Mesodermal cell (in vitro differentiated cells): Measurements from ENCODE around the gene RGR.

ENCODE experiments used
- H3K27ac ChIP-seq: 2 replicates; pipeline ENCODE4 v1.7.0; 2013; ENCODE audit warnings: mild to moderate bottlenecking, low read depth, low read length, moderate library complexity; ENCODE audit not compliant: severe bottlenecking
- H3K36me3 ChIP-seq: 2 replicates; pipeline ENCODE4 v1.7.1; 2013; ENCODE audit warnings: mild to moderate bottlenecking, low read length, moderate library complexity; ENCODE audit not compliant: control insufficient read depth, insufficient read depth
- H3K4me1 ChIP-seq: one replicate; pipeline ENCODE4 v1.7.1; 2013; ENCODE audit warnings: mild to moderate bottlenecking, low read length; ENCODE audit not compliant: insufficient read depth, control insufficient read depth, poor library complexity, severe bottlenecking
- H3K4me3 ChIP-seq: 2 replicates; pipeline ENCODE4 v1.7.0; 2013; ENCODE audit warnings: low read length, control low read depth, mild to moderate bottlenecking; ENCODE audit not compliant: insufficient read depth, poor library complexity, severe bottlenecking; ENCODE audit errors: extremely low read depth
- H3K9me3 ChIP-seq: 2 replicates; pipeline ENCODE4 v1.7.1; 2013; ENCODE audit warnings: mild to moderate bottlenecking, low read length, moderate library complexity; ENCODE audit not compliant: control insufficient read depth
- WGBS, 2 experiments: methylation state at CpG; one replicate each; pipeline ENCODE4 v1.1.5; 2013; ENCODE audit warnings: missing lambda C conversion rate in 2 of 2; ENCODE audit not compliant: insufficient coverage in 2 of 2; 5-methylcytosine and 5-hydroxymethylcytosine counted together

RGR gene

GRCh38 chr10:84296091-84296981 lies 51.5 kb downstream of the RGR start:
- Histone ChIP-seq H3K9me3 (no peaks in the 10 kb centered on the region), H3K27ac (peak overlapping the region; percentile 92), H3K36me3 (no peaks in the 10 kb centered on the region), H3K4me1 (peaks cover 43% of the 10 kb centered on the region), H3K4me3 (no peak overlapping the region)
- 56 to 78% methylated on average over 4 to 7 of the region's 10 CpGs for WGBS, 2 experiments

- H3K9me3 ChIP-seq: no peaks in the 10 kb centered on the region
- no peak overlapping the region for H3K27ac ChIP-seq
- WGBS, 2 experiments: 94 to 100% methylated on average over 2 to 3 of the region's 3 CpGs
- H3K4me3 ChIP-seq: no peak overlapping the region
- H3K4me1 ChIP-seq: peaks cover 46% of the 10 kb centered on the region
- H3K36me3 ChIP-seq: no peaks in the 10 kb centered on the region
Observed at GRCh38 chr10:84298057-84298456, 53.2 kb downstream of the RGR start.

GRCh38 chr10:84302223-84302622 lies 57.4 kb downstream of the RGR start:
- Histone ChIP-seq H3K36me3 (no peaks in the 10 kb centered on the region), H3K9me3 (no peaks in the 10 kb centered on the region), H3K4me3 (no peak overlapping the region), H3K4me1 (peaks cover 7% of the 10 kb centered on the region), H3K27ac (no peak overlapping the region)
- WGBS, 2 experiments: 87 to 100% methylated on average over 1 to 2 of the region's 2 CpGs

GRCh38 chr10:84306751-84307384 lies 62.0 kb downstream of the RGR start:
- WGBS, 2 experiments: 100% methylated on average over 2 of the region's 4 CpGs
- Histone ChIP-seq H3K4me3 (no peak overlapping the region), H3K4me1 (peaks cover 19% of the 10 kb centered on the region), H3K27ac (no peak overlapping the region), H3K9me3 (peaks cover 5% of the 10 kb centered on the region), H3K36me3 (no peaks in the 10 kb centered on the region)

- Histone ChIP-seq H3K4me1 (peaks cover 15% of the 10 kb centered on the region), H3K9me3 (peaks cover 5% of the 10 kb centered on the region), H3K4me3 (no peak overlapping the region), H3K36me3 (no peaks in the 10 kb centered on the region), H3K27ac (no peak overlapping the region)
- WGBS, 2 experiments: 71% methylated on average over 1 of the region's 1 CpG; no CpG with 5 or more reads in 1 of the 2 experiments
Observed at GRCh38 chr10:84308021-84308420, 63.2 kb downstream of the RGR start.

GRCh38 chr10:84308481-84309304 lies 63.8 kb downstream of the RGR start:
- no peaks in the 10 kb centered on the region for H3K36me3 ChIP-seq
- no peak overlapping the region for H3K4me3 ChIP-seq
- 82 to 100% methylated on average over 2 to 3 of the region's 6 CpGs for WGBS, 2 experiments
- H3K9me3 ChIP-seq: peaks cover 8% of the 10 kb centered on the region
- H3K4me1 ChIP-seq: peaks cover 15% of the 10 kb centered on the region
- no peak overlapping the region for H3K27ac ChIP-seq
